Measurements from ENCODE around the gene G6PC3. TPM values are rescaled to one million over a fixed set of nuclear protein-coding genes. Genes with fewer than 3 reads are reported as not detected.

Gene G6PC3
- total and polyA plus RNA-seq, 2 of the 4 experiments (the other 2 are of a cell fraction) = 20.4 to 107 TPM

- no peak overlapping the region for H2AFZ ChIP-seq (replicated peaks; ENCODE audit: low read length, poor library complexity)
- H2AK5ac ChIP-seq (ENCODE audit: low read depth, low read length) = no peak overlapping the region
- no peak overlapping the region for H2BK20ac ChIP-seq (ENCODE audit: low read depth, low read length)
- no peak overlapping the region for H3K27ac ChIP-seq (ENCODE audit: insufficient read depth, low read length)
- no peak for ATAC-seq (ENCODE audit: low read depth)
- intact Hi-C loops (cut with micrococcal nuclease) (no loop called here), dilution Hi-C loops (cut with HindIII; ENCODE audit: low sequenced_read_pairs, unreplicated experiment) (no loop called here), in situ Hi-C loops (cut with MboI; ENCODE audit: low sequenced_read_pairs) (no loop called here)
- peaks cover 47% of the 10 kb centered on the region for H4K20me1 ChIP-seq (ENCODE audit: insufficient read depth, low read length)
- peaks cover 16 to 59% of the 10 kb centered on the region in 2 experiments for H3K79me1 ChIP-seq (ENCODE audit: low read depth in 1 of 2, low read length in 2 of 2)
- H2BK5ac ChIP-seq (ENCODE audit: low read depth, low read length, poor library complexity, severe bottlenecking) = no peak overlapping the region
- TF ChIP-seq USF2 (IDR thresholded peaks at IDR 0.05; ENCODE audit: low read depth, low read length) (no peak), MAFK (IDR thresholded peaks at IDR 0.05; ENCODE audit: low read depth, low read length) (no peak), RFX5 (IDR thresholded peaks at IDR 0.05; ENCODE audit: low read depth, low read length) (no peak), MAZ (IDR thresholded peaks at IDR 0.05; ENCODE audit: borderline replicate concordance, low read depth, low read length) (no peak), CEBPB (IDR thresholded peaks at IDR 0.05; ENCODE audit: low read depth, low read length) (no peak), RAD21 (IDR thresholded peaks at IDR 0.05; ENCODE audit: low read length) (no peak), CTCF (conservative IDR thresholded peaks at IDR 0.05; ENCODE audit: low read depth, low read length) (no peak), SMC3 (IDR thresholded peaks at IDR 0.05; ENCODE audit: low read depth, low read length) (no peak), ELK1 (IDR thresholded peaks at IDR 0.05; ENCODE audit: borderline replicate concordance, low read depth, low read length) (no peak), POLR2A (IDR thresholded peaks at IDR 0.05; ENCODE audit: low read depth, low read length) (no peak), NFE2L2 (IDR thresholded peaks at IDR 0.05; ENCODE audit: low read depth, low read length) (no peak), BHLHE40 (IDR thresholded peaks at IDR 0.05; ENCODE audit: low read depth, low read length) (no peak), CHD1 (IDR thresholded peaks at IDR 0.05; ENCODE audit: low read depth, low read length) (no peak), RCOR1 (IDR thresholded peaks at IDR 0.05; ENCODE audit: insufficient replicate concordance, low read length) (no peak)
- H4K5ac ChIP-seq (ENCODE audit: low read depth, low read length) = no peak overlapping the region
- H2AK9ac ChIP-seq (replicated peaks; ENCODE audit: low read depth, low read length, poor library complexity) = no peak overlapping the region
- H3K36me3 ChIP-seq (ENCODE audit: control insufficient read depth, insufficient read depth, low read length) = peaks cover 29% of the 10 kb centered on the region
- H3K4me1 ChIP-seq (ENCODE audit: control insufficient read depth, insufficient read depth, low read length) = peaks cover 5% of the 10 kb centered on the region
- no peak overlapping the region for H3K4ac ChIP-seq (ENCODE audit: low read depth, low read length)
- no peak overlapping the region for H4K8ac ChIP-seq (ENCODE audit: low read depth in 2 of 2, low read length in 2 of 2)
- no peak overlapping the region for H4K91ac ChIP-seq (ENCODE audit: insufficient read depth, low read depth, low read length)
- no peak overlapping the region for H2BK120ac ChIP-seq (ENCODE audit: low read depth, low read length)
- H3K18ac ChIP-seq (ENCODE audit: low read depth, low read length) = no peak overlapping the region
- H3K9me1 ChIP-seq (ENCODE audit: insufficient read depth, low read length) = no peaks in the 10 kb centered on the region
- H3K4me3 ChIP-seq (ENCODE audit: insufficient read depth, low read depth, low read length) = no peak overlapping the region
- no peak overlapping the region for H3K56ac ChIP-seq (ENCODE audit: extremely low read depth, insufficient read depth, low read length)
- no peak for DNase-seq
- H3K9me3 ChIP-seq (ENCODE audit: control insufficient read depth, insufficient read depth, low read length) = no peaks in the 10 kb centered on the region
- H3K14ac ChIP-seq (replicated peaks; ENCODE audit: low read depth, low read length) = no peak overlapping the region
- ChIA-PET POLR2A (ENCODE audit: unreplicated experiment) (no interaction called here), CTCF (interaction anchor here (0.6 kb wide), 1 partner anchor 15 kb away, joined by 3 read pairs; no protein-coding TSS in a partner anchor)
- no TSS peak for BruUV-seq (replicated peaks)
- H3K27me3 ChIP-seq (ENCODE audit: control insufficient read depth, insufficient read depth, low read length) = no peaks in the 10 kb centered on the region
- no peak overlapping the region for H2BK15ac ChIP-seq (ENCODE audit: low read depth, low read length)
- no peak overlapping the region for H3K9ac ChIP-seq (ENCODE audit: low read depth, low read length)
- no peak overlapping the region for H3K23ac ChIP-seq (ENCODE audit: low read depth, low read length)
- no peak overlapping the region for H3K4me2 ChIP-seq (ENCODE audit: low read depth, low read length)
- WGBS, 2 experiments (ENCODE audit: extremely low coverage in 2 of 2, insufficient read length in 1 of 2) = no CpG with 5 or more reads among the region's 3 CpGs
Measured at GRCh38 chr17:44038604-44039011, 31.9 kb upstream of the G6PC3 start.

Data from IMR-90 (cell line).